ENCODE measurements around the gene PBX4. TPM values are rescaled to one million over a fixed set of nuclear protein-coding genes. Genes with fewer than 3 reads are reported as not detected.

Gene PBX4
- total and polyA plus RNA-seq, 2 experiments from 2014 or later: 2.6 to 4.1 TPM

DNA sequence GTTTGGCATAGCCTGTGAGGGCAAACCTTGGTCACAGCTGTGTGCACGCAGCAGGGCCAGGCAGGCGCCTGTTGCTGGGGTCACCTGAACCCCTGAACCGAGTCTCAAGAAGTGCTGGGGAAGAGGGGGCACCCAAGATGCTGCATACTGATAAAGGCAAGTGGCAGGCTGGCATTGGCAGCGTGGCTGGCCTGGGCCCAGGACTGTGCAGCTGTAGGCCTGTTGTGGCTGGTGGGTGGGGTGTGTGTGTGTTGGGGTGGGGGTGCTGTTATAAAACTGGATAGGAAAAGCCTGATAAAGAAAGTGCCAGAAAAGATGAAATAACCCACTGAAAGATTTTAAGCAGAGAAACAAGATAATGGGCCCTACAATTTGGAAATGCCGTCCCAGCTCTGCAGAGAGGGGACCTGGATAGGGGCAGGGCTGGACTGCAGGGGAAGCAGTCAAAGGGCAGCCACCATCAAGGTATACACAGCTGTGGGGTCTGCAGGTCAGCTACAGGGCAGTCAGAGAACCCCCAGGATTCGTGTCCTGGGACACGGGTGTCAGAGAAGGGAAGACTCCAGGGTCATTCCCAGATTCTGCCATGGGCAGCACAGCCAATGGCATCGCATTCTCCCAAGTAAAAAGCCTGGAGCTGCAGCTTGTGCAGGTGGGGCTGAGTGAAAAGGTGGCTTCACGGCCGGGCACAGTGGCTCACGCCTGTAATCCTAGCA is 47.3 kb downstream of the PBX4 start (continued):
- TF ChIP-seq, protein P1, sequence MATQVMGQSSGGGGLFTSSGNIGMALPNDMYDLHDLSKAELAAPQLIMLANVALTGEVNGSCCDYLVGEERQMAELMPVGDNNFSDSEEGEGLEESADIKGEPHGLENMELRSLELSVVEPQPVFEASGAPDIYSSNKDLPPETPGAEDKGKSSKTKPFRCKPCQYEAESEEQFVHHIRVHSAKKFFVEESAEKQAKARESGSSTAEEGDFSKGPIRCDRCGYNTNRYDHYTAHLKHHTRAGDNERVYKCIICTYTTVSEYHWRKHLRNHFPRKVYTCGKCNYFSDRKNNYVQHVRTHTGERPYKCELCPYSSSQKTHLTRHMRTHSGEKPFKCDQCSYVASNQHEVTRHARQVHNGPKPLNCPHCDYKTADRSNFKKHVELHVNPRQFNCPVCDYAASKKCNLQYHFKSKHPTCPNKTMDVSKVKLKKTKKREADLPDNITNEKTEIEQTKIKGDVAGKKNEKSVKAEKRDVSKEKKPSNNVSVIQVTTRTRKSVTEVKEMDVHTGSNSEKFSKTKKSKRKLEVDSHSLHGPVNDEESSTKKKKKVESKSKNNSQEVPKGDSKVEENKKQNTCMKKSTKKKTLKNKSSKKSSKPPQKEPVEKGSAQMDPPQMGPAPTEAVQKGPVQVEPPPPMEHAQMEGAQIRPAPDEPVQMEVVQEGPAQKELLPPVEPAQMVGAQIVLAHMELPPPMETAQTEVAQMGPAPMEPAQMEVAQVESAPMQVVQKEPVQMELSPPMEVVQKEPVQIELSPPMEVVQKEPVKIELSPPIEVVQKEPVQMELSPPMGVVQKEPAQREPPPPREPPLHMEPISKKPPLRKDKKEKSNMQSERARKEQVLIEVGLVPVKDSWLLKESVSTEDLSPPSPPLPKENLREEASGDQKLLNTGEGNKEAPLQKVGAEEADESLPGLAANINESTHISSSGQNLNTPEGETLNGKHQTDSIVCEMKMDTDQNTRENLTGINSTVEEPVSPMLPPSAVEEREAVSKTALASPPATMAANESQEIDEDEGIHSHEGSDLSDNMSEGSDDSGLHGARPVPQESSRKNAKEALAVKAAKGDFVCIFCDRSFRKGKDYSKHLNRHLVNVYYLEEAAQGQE (IDR thresholded peaks at IDR 0.05; ENCODE audit: unreplicated experiment): no peak
- TF ChIP-seq, protein P2, sequence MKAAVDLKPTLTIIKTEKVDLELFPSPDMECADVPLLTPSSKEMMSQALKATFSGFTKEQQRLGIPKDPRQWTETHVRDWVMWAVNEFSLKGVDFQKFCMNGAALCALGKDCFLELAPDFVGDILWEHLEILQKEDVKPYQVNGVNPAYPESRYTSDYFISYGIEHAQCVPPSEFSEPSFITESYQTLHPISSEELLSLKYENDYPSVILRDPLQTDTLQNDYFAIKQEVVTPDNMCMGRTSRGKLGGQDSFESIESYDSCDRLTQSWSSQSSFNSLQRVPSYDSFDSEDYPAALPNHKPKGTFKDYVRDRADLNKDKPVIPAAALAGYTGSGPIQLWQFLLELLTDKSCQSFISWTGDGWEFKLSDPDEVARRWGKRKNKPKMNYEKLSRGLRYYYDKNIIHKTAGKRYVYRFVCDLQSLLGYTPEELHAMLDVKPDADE (IDR thresholded peaks at IDR 0.05): no peak
- TF ChIP-seq EZH2phosphoT487 (IDR thresholded peaks at IDR 0.05; ENCODE audit: unreplicated experiment) (no peak), ZNF331 (CRISPR knock-in tag; IDR thresholded peaks at IDR 0.05; ENCODE audit: low read depth) (no peak), POLR2AphosphoS5 (IDR thresholded peaks at IDR 0.05; ENCODE audit: low read depth) (no peak), NANOG (IDR thresholded peaks at IDR 0.05; ENCODE audit: borderline replicate concordance) (no peak)

DNA sequence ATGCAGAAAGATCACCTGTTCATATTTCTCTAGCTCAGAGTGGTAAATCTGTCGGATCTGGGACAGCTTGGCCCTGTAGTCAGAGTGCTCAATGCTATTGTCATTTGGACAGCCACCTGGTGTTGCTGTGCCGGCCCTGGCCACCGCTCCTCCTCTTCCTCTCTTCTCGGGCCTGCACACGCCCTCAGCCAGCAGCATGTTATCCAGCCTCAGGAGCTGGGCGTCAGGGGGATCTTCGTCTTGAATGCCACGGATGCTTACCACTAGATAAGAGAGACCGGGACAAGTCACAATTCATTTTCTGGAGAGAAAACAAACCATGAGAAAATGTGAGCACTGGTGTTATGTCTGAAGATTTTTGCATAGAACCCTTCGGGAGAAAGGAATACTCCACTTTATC is 47.9 kb downstream of the PBX4 start:
- no peak for DNase-seq (ENCODE audit: low spot score)
- Mint-ChIP-seq H3K27ac (no peak overlapping the region), H3K36me3 (ENCODE audit: low read depth) (peaks cover 12% of the 10 kb centered on the region; the same call in 2 of the 3 replicates), H3K4me1 (peaks cover 5% of the 10 kb centered on the region; the same call in 2 of the 3 replicates), H3K9me3 (no peaks in the 10 kb centered on the region; the same call in 2 of the 3 replicates), H3K4me3 (no peak overlapping the region), H3K27me3 (ENCODE audit: insufficient read depth, low read depth, poor library complexity) (peaks cover 4% of the 10 kb centered on the region)
- H3K4me2 ChIP-seq: no peak overlapping the region
- no peaks in the 10 kb centered on the region for H3K27me3 ChIP-seq (ENCODE audit: insufficient read depth)
- H3K4me1 ChIP-seq (ENCODE audit: insufficient read depth): no peaks in the 10 kb centered on the region
- H3F3A ChIP-seq (replicated peaks; ENCODE audit: low read depth): no peaks in the 10 kb centered on the region
- no peaks in the 10 kb centered on the region for H4K20me1 ChIP-seq (replicated peaks; ENCODE audit: insufficient read depth)
- H3K79me2 ChIP-seq (replicated peaks; ENCODE audit: insufficient read depth): no peaks in the 10 kb centered on the region
- peak; percentile 28; the same call in 2 of the 3 replicates for ATAC-seq
- H3K4me3 ChIP-seq: no peak overlapping the region
- no peak overlapping the region for H2AFZ ChIP-seq
- no peaks in the 10 kb centered on the region for H3K36me3 ChIP-seq (ENCODE audit: insufficient read depth)
- H3K9me2 ChIP-seq (ENCODE audit: insufficient read depth): no peaks in the 10 kb centered on the region
- no peak overlapping the region for H3K27ac ChIP-seq (ENCODE audit: low read depth)
- TF ChIP-seq EZH2phosphoT487 (IDR thresholded peaks at IDR 0.05; ENCODE audit: unreplicated experiment) (no peak), POLR2AphosphoS5 (IDR thresholded peaks at IDR 0.05; ENCODE audit: low read depth) (no peak), STAT1 (IDR thresholded peaks at IDR 0.05; ENCODE audit: unreplicated experiment) (no peak), JUNB (IDR thresholded peaks at IDR 0.05; ENCODE audit: unreplicated experiment) (no peak)
- TF ChIP-seq, protein P3, sequence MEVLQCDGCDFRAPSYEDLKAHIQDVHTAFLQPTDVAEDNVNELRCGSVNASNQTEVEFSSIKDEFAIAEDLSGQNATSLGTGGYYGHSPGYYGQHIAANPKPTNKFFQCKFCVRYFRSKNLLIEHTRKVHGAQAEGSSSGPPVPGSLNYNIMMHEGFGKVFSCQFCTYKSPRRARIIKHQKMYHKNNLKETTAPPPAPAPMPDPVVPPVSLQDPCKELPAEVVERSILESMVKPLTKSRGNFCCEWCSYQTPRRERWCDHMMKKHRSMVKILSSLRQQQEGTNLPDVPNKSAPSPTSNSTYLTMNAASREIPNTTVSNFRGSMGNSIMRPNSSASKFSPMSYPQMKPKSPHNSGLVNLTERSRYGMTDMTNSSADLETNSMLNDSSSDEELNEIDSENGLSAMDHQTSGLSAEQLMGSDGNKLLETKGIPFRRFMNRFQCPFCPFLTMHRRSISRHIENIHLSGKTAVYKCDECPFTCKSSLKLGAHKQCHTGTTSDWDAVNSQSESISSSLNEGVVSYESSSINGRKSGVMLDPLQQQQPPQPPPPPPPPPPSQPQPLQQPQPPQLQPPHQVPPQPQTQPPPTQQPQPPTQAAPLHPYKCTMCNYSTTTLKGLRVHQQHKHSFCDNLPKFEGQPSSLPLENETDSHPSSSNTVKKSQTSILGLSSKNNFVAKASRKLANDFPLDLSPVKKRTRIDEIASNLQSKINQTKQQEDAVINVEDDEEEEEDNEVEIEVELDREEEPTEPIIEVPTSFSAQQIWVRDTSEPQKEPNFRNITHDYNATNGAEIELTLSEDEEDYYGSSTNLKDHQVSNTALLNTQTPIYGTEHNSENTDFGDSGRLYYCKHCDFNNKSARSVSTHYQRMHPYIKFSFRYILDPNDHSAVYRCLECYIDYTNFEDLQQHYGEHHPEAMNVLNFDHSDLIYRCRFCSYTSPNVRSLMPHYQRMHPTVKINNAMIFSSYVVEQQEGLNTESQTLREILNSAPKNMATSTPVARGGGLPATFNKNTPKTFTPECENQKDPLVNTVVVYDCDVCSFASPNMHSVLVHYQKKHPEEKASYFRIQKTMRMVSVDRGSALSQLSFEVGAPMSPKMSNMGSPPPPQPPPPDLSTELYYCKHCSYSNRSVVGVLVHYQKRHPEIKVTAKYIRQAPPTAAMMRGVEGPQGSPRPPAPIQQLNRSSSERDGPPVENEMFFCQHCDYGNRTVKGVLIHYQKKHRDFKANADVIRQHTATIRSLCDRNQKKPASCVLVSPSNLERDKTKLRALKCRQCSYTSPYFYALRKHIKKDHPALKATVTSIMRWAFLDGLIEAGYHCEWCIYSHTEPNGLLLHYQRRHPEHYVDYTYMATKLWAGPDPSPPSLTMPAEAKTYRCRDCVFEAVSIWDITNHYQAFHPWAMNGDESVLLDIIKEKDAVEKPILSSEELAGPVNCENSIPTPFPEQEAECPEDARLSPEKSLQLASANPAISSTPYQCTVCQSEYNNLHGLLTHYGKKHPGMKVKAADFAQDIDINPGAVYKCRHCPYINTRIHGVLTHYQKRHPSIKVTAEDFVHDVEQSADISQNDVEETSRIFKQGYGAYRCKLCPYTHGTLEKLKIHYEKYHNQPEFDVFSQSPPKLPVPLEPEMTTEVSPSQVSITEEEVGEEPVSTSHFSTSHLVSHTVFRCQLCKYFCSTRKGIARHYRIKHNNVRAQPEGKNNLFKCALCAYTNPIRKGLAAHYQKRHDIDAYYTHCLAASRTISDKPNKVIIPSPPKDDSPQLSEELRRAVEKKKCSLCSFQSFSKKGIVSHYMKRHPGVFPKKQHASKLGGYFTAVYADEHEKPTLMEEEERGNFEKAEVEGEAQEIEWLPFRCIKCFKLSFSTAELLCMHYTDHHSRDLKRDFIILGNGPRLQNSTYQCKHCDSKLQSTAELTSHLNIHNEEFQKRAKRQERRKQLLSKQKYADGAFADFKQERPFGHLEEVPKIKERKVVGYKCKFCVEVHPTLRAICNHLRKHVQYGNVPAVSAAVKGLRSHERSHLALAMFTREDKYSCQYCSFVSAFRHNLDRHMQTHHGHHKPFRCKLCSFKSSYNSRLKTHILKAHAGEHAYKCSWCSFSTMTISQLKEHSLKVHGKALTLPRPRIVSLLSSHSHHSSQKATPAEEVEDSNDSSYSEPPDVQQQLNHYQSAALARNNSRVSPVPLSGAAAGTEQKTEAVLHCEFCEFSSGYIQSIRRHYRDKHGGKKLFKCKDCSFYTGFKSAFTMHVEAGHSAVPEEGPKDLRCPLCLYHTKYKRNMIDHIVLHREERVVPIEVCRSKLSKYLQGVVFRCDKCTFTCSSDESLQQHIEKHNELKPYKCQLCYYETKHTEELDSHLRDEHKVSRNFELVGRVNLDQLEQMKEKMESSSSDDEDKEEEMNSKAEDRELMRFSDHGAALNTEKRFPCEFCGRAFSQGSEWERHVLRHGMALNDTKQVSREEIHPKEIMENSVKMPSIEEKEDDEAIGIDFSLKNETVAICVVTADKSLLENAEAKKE (CRISPR knock-in tag; IDR thresholded peaks at IDR 0.05): no peak
- TF ChIP-seq, protein P1 (IDR thresholded peaks at IDR 0.05; ENCODE audit: unreplicated experiment): no peak

All from GM23338 (cell line).